Measurements from ENCODE around the gene BUD23. TPM values are rescaled to one million over a fixed set of nuclear protein-coding genes. Genes with fewer than 3 reads are reported as not detected.

BUD23 gene
- total RNA-seq, 1 experiment from 2014 or later, result 78.1 TPM

- no peak for DNase-seq
- peaks cover 10% of the 10 kb centered on the region for H3K23me2 ChIP-seq (ENCODE audit: insufficient read length, low read depth, low read length, poor library complexity, severe bottlenecking)
- WGBS (ENCODE audit: extremely low coverage, insufficient read length, low lambda C conversion rate), result no CpG with 5 or more reads among the region's 14 CpGs
- no peaks in the 10 kb centered on the region; the same call in 1 of the 2 replicates for H3K27me3 ChIP-seq (ENCODE audit: insufficient read depth, low read length)
- no peaks in the 10 kb centered on the region for H3K79me1 ChIP-seq (ENCODE audit: insufficient read depth, low read depth, low read length, poor library complexity, severe bottlenecking)
- no peak overlapping the region for H4K91ac ChIP-seq (ENCODE audit: insufficient read length, low read depth, low read length)
- no peak overlapping the region for H3K27ac ChIP-seq (ENCODE audit: insufficient read length, low read depth, low read length)
- H3K14ac ChIP-seq (ENCODE audit: insufficient read depth, low read length), result no peak overlapping the region
- no peak overlapping the region for H3K23ac ChIP-seq (ENCODE audit: insufficient read length, low read depth, low read length)
- no peaks in the 10 kb centered on the region for H3K9me3 ChIP-seq (ENCODE audit: control insufficient read depth, low read depth, low read length)
- H4K8ac ChIP-seq (replicated peaks; ENCODE audit: insufficient read length, low read depth, low read length), result no peak overlapping the region
- no peaks in the 10 kb centered on the region for H3K79me2 ChIP-seq (ENCODE audit: insufficient read depth, low read length)
- no peak overlapping the region for H3K27ac Mint-ChIP-seq
- H3K36me3 Mint-ChIP-seq (ENCODE audit: insufficient read depth in 1 of 3, low read depth in 3 of 3), result peaks cover 6 to 23% (median 20%) of the 10 kb centered on the region in 3 experiments
- H3K18ac ChIP-seq (ENCODE audit: insufficient read length, low read depth, low read length), result no peak overlapping the region
- H4K5ac ChIP-seq (ENCODE audit: insufficient read length, low read depth, low read length), result no peak overlapping the region
- no peak overlapping the region for H2AFZ ChIP-seq (ENCODE audit: low read length)
- peaks cover 6% of the 10 kb centered on the region; the same call in 1 of the 2 replicates for H3K4me1 ChIP-seq (ENCODE audit: insufficient read depth, low read length)
- H2BK15ac ChIP-seq (ENCODE audit: low read depth, low read length), result no peak overlapping the region
- H2AK5ac ChIP-seq (ENCODE audit: insufficient read length, low read length), result no peak overlapping the region
- H3K27me3 Mint-ChIP-seq (ENCODE audit: low read depth), result peaks cover 13% of the 10 kb centered on the region
- peak overlapping the region in 1 of 2 experiments; percentile 96; a peak in 2 of 5 replicates for H3K4me3 Mint-ChIP-seq
- no peak overlapping the region for H3K4me2 ChIP-seq (ENCODE audit: insufficient read depth, insufficient read length, low read length)
- no peak overlapping the region for H3T11ph ChIP-seq (ENCODE audit: low read length)
- no peak overlapping the region for H2BK20ac ChIP-seq (ENCODE audit: low read depth, low read length, poor library complexity, severe bottlenecking)
- H4K20me1 ChIP-seq (ENCODE audit: control insufficient read depth, insufficient read depth, insufficient read length), result no peaks in the 10 kb centered on the region
- peaks cover 16 to 31% of the 10 kb centered on the region in 2 experiments for H3K4me1 Mint-ChIP-seq
- no peak overlapping the region for H2BK5ac ChIP-seq (ENCODE audit: insufficient read length, low read length)
- no peak overlapping the region for H3K9ac ChIP-seq (ENCODE audit: extremely low read depth, insufficient read length, low read length)
- TF ChIP-seq CTCF (conservative IDR thresholded peaks at IDR 0.05), result no peak
- H2BK12ac ChIP-seq (ENCODE audit: insufficient read length, low read depth, low read length), result no peak overlapping the region
- H2BK120ac ChIP-seq (ENCODE audit: low read depth, low read length, poor library complexity, severe bottlenecking), result no peak overlapping the region
- no peak overlapping the region for H3K4ac ChIP-seq (ENCODE audit: low read depth, low read length)
- no peaks in the 10 kb centered on the region; a peak in 1 of 5 replicates for H3K9me3 Mint-ChIP-seq
- H3K56ac ChIP-seq (ENCODE audit: insufficient read length, low read depth, low read length), result no peak overlapping the region
Observed at GRCh38 chr7:73736885-73737284, 53.5 kb downstream of the BUD23 start.
